ENCODE results near the gene GABBR2.

- no peak for TF ChIP-seq CTCF (IDR thresholded peaks at IDR 0.05; ENCODE audit: low read depth, low read length)
- no peak for TF ChIP-seq EZH2phosphoT487 (IDR thresholded peaks at IDR 0.05; ENCODE audit: low read depth)
Observed at GRCh38 chr9:98255061-98255577, 453.6 kb downstream of the GABBR2 start.

Data from OCI-LY3 (cell line).